ENCODE results near the gene PDLIM7.

PDLIM7 gene

GRCh38 chr5:177440211-177440989 lies 57.0 kb downstream of the PDLIM7 start:
- Histone ChIP-seq H3K27ac (no peak overlapping the region), H3K9ac (no peak overlapping the region), H3K4me1 (no peaks in the 10 kb centered on the region), H3K79me2 (no peaks in the 10 kb centered on the region), H2AFZ (no peak overlapping the region), H3K36me3 (ENCODE audit: control insufficient read depth, insufficient read depth, low read length) (no peaks in the 10 kb centered on the region), H3K9me3 (ENCODE audit: control insufficient read depth, low read length) (no peaks in the 10 kb centered on the region), H3K4me2 (ENCODE audit: low read length) (no peak overlapping the region), H3K4me3 (ENCODE audit: low read depth, low read length) (no peak overlapping the region), H3K27me3 (ENCODE audit: control insufficient read depth, insufficient read depth, low read length) (no peaks in the 10 kb centered on the region)
- TF ChIP-seq, protein P1, sequence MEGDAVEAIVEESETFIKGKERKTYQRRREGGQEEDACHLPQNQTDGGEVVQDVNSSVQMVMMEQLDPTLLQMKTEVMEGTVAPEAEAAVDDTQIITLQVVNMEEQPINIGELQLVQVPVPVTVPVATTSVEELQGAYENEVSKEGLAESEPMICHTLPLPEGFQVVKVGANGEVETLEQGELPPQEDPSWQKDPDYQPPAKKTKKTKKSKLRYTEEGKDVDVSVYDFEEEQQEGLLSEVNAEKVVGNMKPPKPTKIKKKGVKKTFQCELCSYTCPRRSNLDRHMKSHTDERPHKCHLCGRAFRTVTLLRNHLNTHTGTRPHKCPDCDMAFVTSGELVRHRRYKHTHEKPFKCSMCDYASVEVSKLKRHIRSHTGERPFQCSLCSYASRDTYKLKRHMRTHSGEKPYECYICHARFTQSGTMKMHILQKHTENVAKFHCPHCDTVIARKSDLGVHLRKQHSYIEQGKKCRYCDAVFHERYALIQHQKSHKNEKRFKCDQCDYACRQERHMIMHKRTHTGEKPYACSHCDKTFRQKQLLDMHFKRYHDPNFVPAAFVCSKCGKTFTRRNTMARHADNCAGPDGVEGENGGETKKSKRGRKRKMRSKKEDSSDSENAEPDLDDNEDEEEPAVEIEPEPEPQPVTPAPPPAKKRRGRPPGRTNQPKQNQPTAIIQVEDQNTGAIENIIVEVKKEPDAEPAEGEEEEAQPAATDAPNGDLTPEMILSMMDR (IDR thresholded peaks at IDR 0.05) = no peak

GRCh38 chr5:177439518-177440053 lies 57.8 kb downstream of the PDLIM7 start:
- H3K27ac ChIP-seq = no peak overlapping the region
- H3K9ac ChIP-seq = no peak overlapping the region
- H2AFZ ChIP-seq = no peak overlapping the region
- no peaks in the 10 kb centered on the region for H3K4me1 ChIP-seq
- H3K9me3 ChIP-seq (ENCODE audit: control insufficient read depth, low read length) = no peaks in the 10 kb centered on the region
- no peak overlapping the region for H3K4me2 ChIP-seq (ENCODE audit: low read length)
- H3K27me3 ChIP-seq (ENCODE audit: control insufficient read depth, insufficient read depth, low read length) = no peaks in the 10 kb centered on the region
- no peak overlapping the region for H3K4me3 ChIP-seq (ENCODE audit: low read depth, low read length)
- H3K36me3 ChIP-seq (ENCODE audit: control insufficient read depth, insufficient read depth, low read length) = no peaks in the 10 kb centered on the region
- H3K79me2 ChIP-seq = no peaks in the 10 kb centered on the region
- TF ChIP-seq, protein P1 (IDR thresholded peaks at IDR 0.05) = no peak

DNA sequence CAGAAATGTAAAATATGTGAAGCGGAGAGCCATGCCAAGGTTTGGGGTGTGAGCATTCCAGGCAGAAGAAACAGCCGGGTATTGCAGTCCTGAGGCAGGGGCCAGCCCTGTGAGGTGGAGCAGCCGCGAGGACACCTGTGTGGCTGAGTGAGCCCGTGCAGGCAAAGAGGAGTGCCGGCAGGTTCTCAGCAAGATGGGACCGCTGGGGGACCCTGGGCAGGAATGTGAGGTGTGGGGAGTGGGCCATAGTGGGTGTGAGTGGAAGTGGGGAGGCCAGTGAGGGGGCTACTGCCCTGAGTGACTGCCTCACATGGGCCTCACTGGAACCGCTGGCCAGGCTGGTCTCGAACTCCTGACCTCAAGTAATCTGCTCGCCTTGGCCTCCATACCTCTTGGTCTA lies 58.9 kb downstream of the PDLIM7 start:
- Histone ChIP-seq H3K4me3 (ENCODE audit: low read depth, low read length) (no peak overlapping the region), H3K79me2 (no peaks in the 10 kb centered on the region), H3K9ac (no peak overlapping the region), H3K27me3 (ENCODE audit: control insufficient read depth, insufficient read depth, low read length) (no peaks in the 10 kb centered on the region), H3K4me1 (no peaks in the 10 kb centered on the region), H3K36me3 (ENCODE audit: control insufficient read depth, insufficient read depth, low read length) (no peaks in the 10 kb centered on the region), H3K27ac (no peak overlapping the region), H2AFZ (no peak overlapping the region), H3K4me2 (ENCODE audit: low read length) (no peak overlapping the region), H3K9me3 (ENCODE audit: control insufficient read depth, low read length) (no peaks in the 10 kb centered on the region)
- TF ChIP-seq, protein P1 (IDR thresholded peaks at IDR 0.05) = no peak

DNA sequence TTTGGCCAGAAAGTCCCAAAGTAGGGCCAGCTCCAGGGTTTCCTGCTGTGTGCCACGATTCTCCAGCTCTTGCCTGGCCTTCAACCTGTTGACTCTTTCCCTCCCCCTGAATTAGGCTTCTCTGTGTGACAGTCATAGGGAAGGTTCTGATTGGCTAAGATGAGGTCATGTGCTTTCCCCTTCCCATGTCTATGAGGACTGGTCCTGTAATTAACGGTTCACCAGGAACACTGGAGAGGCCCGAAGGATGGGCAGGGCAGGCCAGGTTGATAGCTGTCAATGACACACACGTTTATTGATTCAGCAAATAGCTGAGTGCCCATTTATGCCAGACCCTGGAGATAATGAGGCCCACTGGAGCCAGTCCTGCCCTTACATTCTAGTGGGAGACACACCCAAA lies 59.8 kb downstream of the PDLIM7 start:
- TF ChIP-seq, protein P1 (IDR thresholded peaks at IDR 0.05) = no peak
- Histone ChIP-seq H3K4me3 (ENCODE audit: low read depth, low read length) (no peak overlapping the region), H3K79me2 (no peaks in the 10 kb centered on the region), H3K4me1 (no peaks in the 10 kb centered on the region), H3K9ac (no peak overlapping the region), H2AFZ (no peak overlapping the region), H3K27ac (no peak overlapping the region), H3K27me3 (ENCODE audit: control insufficient read depth, insufficient read depth, low read length) (no peaks in the 10 kb centered on the region), H3K36me3 (ENCODE audit: control insufficient read depth, insufficient read depth, low read length) (no peaks in the 10 kb centered on the region), H3K9me3 (ENCODE audit: control insufficient read depth, low read length) (no peaks in the 10 kb centered on the region), H3K4me2 (ENCODE audit: low read length) (no peak overlapping the region)
